ENCODE data around the gene ZNF516. TPM values are rescaled to one million over a fixed set of nuclear protein-coding genes. Genes with fewer than 3 reads are reported as not detected.

ZNF516 gene
- total and polyA plus RNA-seq, 9 donors: 13.5 to 110 (median 95.2) TPM

GRCh38 chr18:76348267-76349066, 146.6 kb downstream of the ZNF516 start:
- no peak overlapping the region for H3K27ac ChIP-seq
- H3K4me3 ChIP-seq: no peak overlapping the region
- H3K27me3 ChIP-seq: no peaks in the 10 kb centered on the region
- TF ChIP-seq CTCF (IDR thresholded peaks at IDR 0.05) (no peak), POLR2A (IDR thresholded peaks at IDR 0.05) (no peak), EP300 (IDR thresholded peaks at IDR 0.05) (no peak)
- peaks cover 3% of the 10 kb centered on the region for H3K4me1 ChIP-seq (ENCODE audit: insufficient read depth)
- H3K36me3 ChIP-seq: no peaks in the 10 kb centered on the region
- DNase-seq: peak in 2 of 5 donors; percentile 22 to 36
- intact Hi-C loops (cut with DNase I): loop anchor here in 3 of 4 donors (5.0 kb wide), 3 partner anchors 86 to 1686 kb away; no protein-coding TSS in a partner anchor
- H3K9me3 ChIP-seq: no peaks in the 10 kb centered on the region
- 81 to 87% (median 87%) methylated on average over 27 of the region's 27 CpGs for WGBS, 3 donors

- Histone ChIP-seq H3K4me1 (ENCODE audit: insufficient read depth) (peaks cover 5% of the 10 kb centered on the region), H3K4me3 (no peak overlapping the region), H3K36me3 (no peaks in the 10 kb centered on the region), H3K27me3 (no peaks in the 10 kb centered on the region), H3K27ac (no peak overlapping the region), H3K9me3 (no peaks in the 10 kb centered on the region)
- TF ChIP-seq POLR2A (IDR thresholded peaks at IDR 0.05): no peak
- no peak for TF ChIP-seq CTCF (IDR thresholded peaks at IDR 0.05)
- no peak for TF ChIP-seq EP300 (IDR thresholded peaks at IDR 0.05)
- 96 to 98% (median 97%) methylated on average over 7 of the region's 7 CpGs for WGBS, 3 donors
- peak in 1 of 5 donors; percentile 13 for DNase-seq
- intact Hi-C loops (cut with DNase I): loop anchor here in 3 of 4 donors (5.0 kb wide), 3 partner anchors 85 to 1685 kb away; no protein-coding TSS in a partner anchor
Observed at GRCh38 chr18:76347341-76347740, 147.7 kb downstream of the ZNF516 start.

GRCh38 chr18:76346490-76347130, 148.4 kb downstream of the ZNF516 start:
- intact Hi-C loops (cut with DNase I): loop anchor here in 3 of 4 donors (5.0 kb wide), 3 partner anchors 84 to 1684 kb away; no protein-coding TSS in a partner anchor
- Histone ChIP-seq H3K27me3 (no peaks in the 10 kb centered on the region), H3K9me3 (no peaks in the 10 kb centered on the region), H3K36me3 (no peaks in the 10 kb centered on the region), H3K4me1 (ENCODE audit: insufficient read depth) (peaks cover 5% of the 10 kb centered on the region), H3K4me3 (no peak overlapping the region), H3K27ac (no peak overlapping the region)
- WGBS, 3 donors: 91 to 95% (median 93%) methylated on average over 27 to 29 of the region's 29 CpGs
- TF ChIP-seq POLR2A (IDR thresholded peaks at IDR 0.05) (no peak), CTCF (IDR thresholded peaks at IDR 0.05) (no peak), EP300 (IDR thresholded peaks at IDR 0.05) (no peak)
- peak in 1 of 5 donors; percentile 15 for DNase-seq

- Histone ChIP-seq H3K36me3 (no peaks in the 10 kb centered on the region), H3K27ac (no peak overlapping the region), H3K9me3 (no peaks in the 10 kb centered on the region), H3K4me1 (ENCODE audit: insufficient read depth) (peaks cover 5% of the 10 kb centered on the region), H3K27me3 (no peaks in the 10 kb centered on the region), H3K4me3 (no peak overlapping the region)
- intact Hi-C loops (cut with DNase I): loop anchor here in 3 of 4 donors (5.0 kb wide), 3 partner anchors 84 to 1684 kb away; no protein-coding TSS in a partner anchor
- DNase-seq: no peak
- WGBS, 3 donors: 89 to 97% (median 92%) methylated on average over 4 of the region's 4 CpGs
- TF ChIP-seq POLR2A (IDR thresholded peaks at IDR 0.05) (no peak), CTCF (IDR thresholded peaks at IDR 0.05) (no peak), EP300 (IDR thresholded peaks at IDR 0.05) (no peak)
Observed at GRCh38 chr18:76345901-76346300, 149.1 kb downstream of the ZNF516 start.
